BLaER1 (cell line): ENCODE results near the gene MICA.
A peak's percentile ranks its signal among the peaks of the same experiment; 100 is the strongest.

ENCODE experiments used
- H3K27ac ChIP-seq: shearing (Covaris generic); formaldehyde crosslinking; 2 replicates; pipeline ENCODE4 v1.8.1; 2022
- H3K27me3 ChIP-seq: shearing (Covaris generic); formaldehyde crosslinking; 2 replicates; pipeline ENCODE4 v1.8.1; 2022
- H3K36me3 ChIP-seq: shearing (Covaris generic); formaldehyde crosslinking; 2 replicates; pipeline ENCODE4 v1.8.1; 2022
- H3K4me1 ChIP-seq: shearing (Covaris generic); formaldehyde crosslinking; 2 replicates; pipeline ENCODE4 v1.8.1; 2022
- H3K4me2 ChIP-seq: shearing (Covaris generic); formaldehyde crosslinking; 2 replicates; pipeline ENCODE4 v1.8.1; 2022
- H3K4me3 ChIP-seq: shearing (Covaris generic); formaldehyde crosslinking; 2 replicates; pipeline ENCODE4 v1.8.1; 2022
- H3K9ac ChIP-seq: shearing (Covaris generic); formaldehyde crosslinking; 2 replicates; pipeline ENCODE4 v1.8.1; 2022
- H3K9me3 ChIP-seq: shearing (Covaris generic); formaldehyde crosslinking; 2 replicates; pipeline ENCODE4 v1.8.1; 2022
- H4K20me1 ChIP-seq: shearing (Covaris generic); formaldehyde crosslinking; 2 replicates; pipeline ENCODE4 v1.8.1; 2022
- Cebpa-rat ChIP-seq: shearing (Covaris generic); IDR thresholded peaks from 2 replicates; pipeline ENCODE4 v1.8.1; 2022

Gene MICA

DNA sequence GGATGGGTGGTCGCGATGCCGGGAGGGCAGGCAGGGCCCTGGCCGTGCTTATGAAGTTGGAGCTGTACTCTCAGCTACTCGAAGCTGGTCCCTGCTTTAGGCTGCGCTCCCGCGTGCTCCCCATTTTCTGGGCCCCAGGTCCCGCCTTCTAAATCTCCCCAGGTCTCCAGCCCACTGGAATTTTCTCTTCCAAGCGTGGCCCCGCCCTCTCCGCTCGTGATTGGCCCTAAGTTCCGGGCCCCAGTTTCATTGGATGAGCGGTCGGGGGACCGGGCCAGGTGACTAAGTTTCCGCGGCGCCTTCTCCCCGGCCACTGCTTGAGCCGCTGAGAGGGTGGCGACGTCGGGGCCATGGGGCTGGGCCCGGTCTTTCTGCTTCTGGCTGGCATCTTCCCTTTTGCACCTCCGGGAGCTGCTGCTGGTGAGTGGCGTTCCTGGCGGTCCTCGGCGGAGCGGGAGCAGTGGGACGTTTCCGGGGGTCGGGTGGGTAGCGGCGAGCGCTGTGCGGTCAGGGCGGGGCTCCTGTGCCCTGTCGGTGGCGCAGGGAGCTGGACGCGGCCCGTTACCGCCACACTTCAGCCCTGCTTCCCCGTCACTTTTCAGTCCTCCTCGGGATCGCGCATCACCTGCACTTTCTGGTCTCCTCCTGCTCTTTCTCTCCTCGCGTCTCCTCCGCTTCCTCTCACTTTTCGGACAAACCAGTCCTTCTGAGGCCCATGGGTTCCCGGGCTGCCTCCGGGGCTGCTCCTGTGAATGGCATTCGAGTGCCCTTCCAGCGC, at the start of gene MICA:
Gene MICA, plus strand, starts transcription at position 313 of the 778 bp plus-strand sequence. Its CDS starts 38 bp downstream, at position 351.
- Histone ChIP-seq H3K4me3 (peak within 1 kb of the TSS; percentile 72), H3K9me3 (peaks cover 5% of the 10 kb centered on the region; the same call in 1 of the 2 replicates), H3K27ac (peak within 1 kb of the TSS; percentile 10), H3K27me3 (no peaks in the 10 kb centered on the region), H3K9ac (peak within 1 kb of the TSS; percentile 72), H3K4me1 (peaks cover 43% of the 10 kb centered on the region), H4K20me1 (peaks cover 68% of the 10 kb centered on the region), H3K36me3 (peaks cover 10% of the 10 kb centered on the region; the same call in 1 of the 2 replicates), H3K4me2 (peak within 1 kb of the TSS; percentile 100)
- no peak for TF ChIP-seq Cebpa-rat

- TF ChIP-seq Cebpa-rat, result no peak
- no peaks in the 10 kb centered on the region for H3K9me3 ChIP-seq
- H3K27ac ChIP-seq, result 0 out of 2 replicates have a peak overlapping the region, but pooled peaks have one; percentile 53
- H3K4me2 ChIP-seq, result peak overlapping the region; percentile 91
- H3K4me1 ChIP-seq, result peaks cover 37% of the 10 kb centered on the region
- peaks cover 7% of the 10 kb centered on the region; the same call in 1 of the 2 replicates for H3K27me3 ChIP-seq
- peaks cover 26% of the 10 kb centered on the region for H3K36me3 ChIP-seq
- H3K4me3 ChIP-seq, result peak overlapping the region; percentile 80
- peaks cover 41% of the 10 kb centered on the region for H4K20me1 ChIP-seq
- H3K9ac ChIP-seq, result peak overlapping the region; percentile 74
These were observed 49.1 kb upstream of the MICA start for GRCh38 chr6:31354158-31354863.

DNA sequence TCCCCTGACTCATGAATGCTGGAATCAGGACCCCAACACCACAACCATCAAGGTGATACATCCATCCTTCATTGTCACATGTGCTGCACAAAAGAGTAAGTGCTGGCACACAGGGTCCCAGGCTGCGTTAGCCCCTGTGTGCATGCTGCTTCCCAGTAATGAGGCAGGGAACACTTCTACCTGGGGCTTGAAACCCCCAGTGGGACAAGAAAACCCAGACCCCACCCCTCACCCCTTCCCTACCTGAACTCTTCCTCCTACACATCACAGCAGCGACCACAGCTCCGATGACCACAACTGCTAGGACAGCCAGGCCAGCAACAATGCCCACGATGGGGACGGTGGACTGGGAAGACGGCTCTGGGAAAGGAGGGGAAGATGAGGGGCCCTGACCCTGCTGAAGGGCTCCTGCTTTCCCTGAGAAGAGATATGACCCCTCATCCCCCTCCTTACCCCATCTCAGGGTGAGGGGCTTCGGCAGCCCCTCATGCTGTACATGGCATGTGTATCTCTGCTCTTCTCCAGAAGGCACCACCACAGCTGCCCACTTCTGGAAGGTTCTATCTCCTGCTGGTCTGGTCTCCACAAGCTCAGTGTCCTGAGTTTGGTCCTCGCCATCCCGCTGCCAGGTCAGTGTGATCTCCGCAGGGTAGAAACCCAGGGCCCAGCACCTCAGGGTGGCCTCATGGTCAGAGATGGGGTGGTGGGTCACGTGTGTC, 48.4 kb upstream of the MICA start:
- peaks cover 26% of the 10 kb centered on the region for H3K36me3 ChIP-seq
- H3K4me3 ChIP-seq, result peak overlapping the region; percentile 80
- peak overlapping the region; percentile 74 for H3K9ac ChIP-seq
- TF ChIP-seq Cebpa-rat, result no peak
- peak overlapping the region; percentile 53; the same call in 1 of the 2 replicates for H3K27ac ChIP-seq
- peaks cover 36% of the 10 kb centered on the region for H3K4me1 ChIP-seq
- H3K27me3 ChIP-seq, result peaks cover 7% of the 10 kb centered on the region; the same call in 1 of the 2 replicates
- peak overlapping the region; percentile 91 for H3K4me2 ChIP-seq
- H4K20me1 ChIP-seq, result peaks cover 41% of the 10 kb centered on the region
- H3K9me3 ChIP-seq, result no peaks in the 10 kb centered on the region

DNA sequence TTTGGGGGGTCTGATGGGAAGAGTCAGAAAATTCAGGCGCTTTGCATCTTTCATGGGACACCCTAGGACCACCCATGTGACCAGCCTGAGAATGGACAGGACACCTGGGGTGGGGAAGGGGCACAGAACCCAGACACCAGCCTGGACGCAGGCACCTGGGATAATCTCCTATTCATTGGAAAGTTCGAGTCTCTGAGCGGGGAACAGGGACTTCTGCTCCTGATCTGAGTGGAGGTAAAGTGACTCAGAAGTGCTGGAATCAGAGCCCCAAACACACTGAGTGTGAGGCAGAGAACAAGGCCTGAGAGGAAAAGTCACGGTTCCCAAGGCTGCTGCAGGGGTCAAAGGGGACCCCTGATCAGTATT, 47.8 kb upstream of the MICA start:
- Histone ChIP-seq H3K4me3 (peak overlapping the region; percentile 80), H3K27me3 (peaks cover 7% of the 10 kb centered on the region; the same call in 1 of the 2 replicates), H3K4me1 (peaks cover 31% of the 10 kb centered on the region)

GRCh38 chr6:31356216-31356945, 47.0 kb upstream of the MICA start:
- no peak for TF ChIP-seq Cebpa-rat
- peak overlapping the region; percentile 91 for H3K9ac ChIP-seq
- H3K27me3 ChIP-seq, result peaks cover 7% of the 10 kb centered on the region; the same call in 1 of the 2 replicates
- H3K9me3 ChIP-seq, result no peaks in the 10 kb centered on the region
- H3K27ac ChIP-seq, result peak overlapping the region; percentile 92
- H3K4me3 ChIP-seq, result peak overlapping the region; percentile 80
- peaks cover 27% of the 10 kb centered on the region for H3K4me1 ChIP-seq
- peaks cover 26% of the 10 kb centered on the region for H3K36me3 ChIP-seq
- peaks cover 41% of the 10 kb centered on the region for H4K20me1 ChIP-seq
- H3K4me2 ChIP-seq, result peak overlapping the region; percentile 91

More for the DNA sequence above, 47.8 kb upstream of the MICA start:
- no peak for TF ChIP-seq Cebpa-rat
- H3K9me3 ChIP-seq, result no peaks in the 10 kb centered on the region
- peak overlapping the region; percentile 74 for H3K9ac ChIP-seq
- H3K27ac ChIP-seq, result peak overlapping the region; percentile 53; the same call in 1 of the 2 replicates
- H3K36me3 ChIP-seq, result peaks cover 26% of the 10 kb centered on the region
- H3K4me2 ChIP-seq, result peak overlapping the region; percentile 91
- H4K20me1 ChIP-seq, result peaks cover 41% of the 10 kb centered on the region

DNA sequence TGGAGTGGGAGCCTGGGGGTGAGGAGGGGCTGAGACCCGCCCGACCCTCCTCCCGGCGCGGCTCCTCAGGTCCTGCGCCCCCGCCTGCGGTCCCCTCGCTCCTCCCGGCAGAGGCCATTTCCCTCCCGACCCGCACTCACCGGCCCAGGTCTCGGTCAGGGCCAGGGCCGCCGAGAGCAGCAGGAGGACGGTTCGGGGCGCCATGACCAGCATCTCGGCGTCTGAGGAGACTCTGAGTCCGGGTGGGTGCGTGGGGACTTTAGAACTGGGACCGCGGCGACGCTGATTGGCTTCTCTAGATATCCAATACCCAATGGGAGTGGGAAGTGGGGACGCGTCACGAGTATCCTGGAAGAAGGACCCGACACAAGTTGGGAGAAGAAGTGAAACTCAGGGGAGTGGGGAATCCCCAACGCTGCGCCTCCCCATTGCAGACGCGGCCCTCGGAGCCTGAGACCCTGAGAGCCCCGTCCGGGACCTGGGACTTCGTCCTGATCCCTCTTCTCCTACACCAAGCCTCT, 46.4 kb upstream of the MICA start, which contains the start of gene HLA-B:
Gene HLA-B, minus strand, starts transcription at position 234 of the 521 bp plus-strand sequence. Its CDS starts 21 bp downstream, at position 213.
- Histone ChIP-seq H3K4me2 (peak within 1 kb of the TSS; percentile 94), H3K36me3 (peaks cover 26% of the 10 kb centered on the region), H3K27me3 (peaks cover 7% of the 10 kb centered on the region; the same call in 1 of the 2 replicates), H3K4me3 (peak within 1 kb of the TSS; percentile 80), H3K27ac (peak within 1 kb of the TSS; percentile 92), H3K9me3 (no peaks in the 10 kb centered on the region), H3K4me1 (peaks cover 27% of the 10 kb centered on the region), H4K20me1 (peaks cover 40% of the 10 kb centered on the region), H3K9ac (peak within 1 kb of the TSS; percentile 91)
- no peak for TF ChIP-seq Cebpa-rat

DNA sequence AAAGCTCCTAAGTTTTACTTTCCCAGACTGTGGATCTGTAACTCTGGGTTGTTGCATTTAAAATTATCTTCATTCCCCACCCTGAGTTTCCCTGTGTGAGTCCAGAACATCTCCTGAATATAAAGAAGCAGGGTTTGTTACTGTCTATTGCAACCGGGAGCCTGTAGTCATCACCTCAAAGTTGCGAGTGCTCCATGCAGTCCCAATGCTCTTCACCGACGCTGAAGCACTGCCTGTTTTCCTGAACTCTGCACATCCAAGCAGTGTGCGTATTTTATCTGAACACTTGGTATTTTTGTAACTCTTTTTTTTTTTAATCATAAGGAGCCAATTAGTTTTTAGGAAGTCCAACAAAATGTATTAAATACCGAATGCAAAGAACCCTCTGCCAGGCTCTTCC, 45.5 kb upstream of the MICA start:
- TF ChIP-seq Cebpa-rat, result no peak
- Histone ChIP-seq H3K9me3 (no peaks in the 10 kb centered on the region), H3K9ac (no peak overlapping the region), H3K27ac (peak overlapping the region; percentile 92; the same call in 1 of the 2 replicates), H3K4me2 (peak overlapping the region; percentile 94), H3K36me3 (peaks cover 26% of the 10 kb centered on the region), H3K4me3 (peak overlapping the region; percentile 80; the same call in 1 of the 2 replicates), H3K27me3 (peaks cover 7% of the 10 kb centered on the region; the same call in 1 of the 2 replicates), H3K4me1 (peaks cover 27% of the 10 kb centered on the region), H4K20me1 (peaks cover 32% of the 10 kb centered on the region)

- H3K9me3 ChIP-seq, result no peaks in the 10 kb centered on the region
- H3K27ac ChIP-seq, result no peak overlapping the region
- peaks cover 27% of the 10 kb centered on the region for H4K20me1 ChIP-seq
- TF ChIP-seq Cebpa-rat, result no peak
- peak overlapping the region; percentile 94; the same call in 1 of the 2 replicates for H3K4me2 ChIP-seq
- H3K36me3 ChIP-seq, result peaks cover 25% of the 10 kb centered on the region
- no peak overlapping the region for H3K4me3 ChIP-seq
- H3K4me1 ChIP-seq, result peaks cover 27% of the 10 kb centered on the region
- peaks cover 7% of the 10 kb centered on the region; the same call in 1 of the 2 replicates for H3K27me3 ChIP-seq
- H3K9ac ChIP-seq, result no peak overlapping the region
These were observed 45.1 kb upstream of the MICA start for GRCh38 chr6:31358302-31358701.
